Dermis blood vessel endothelial cell (primary cell): ENCODE measurements around the gene MED16. TPM values are rescaled to one million over a fixed set of nuclear protein-coding genes. Genes with fewer than 3 reads are reported as not detected.
"Not testable (repeated sequence)": the region's sequence is repeated elsewhere in the genome, so short reads cannot be mapped to it uniquely, and the experiment has no call there.

Source experiments
- DNase-seq: peaks from one replicate; pipeline ENCODE4 v3.0.0; 2010
- total RNA-seq: library from RNA; depleted of rRNA; stranded (reverse); fragments of >200 nt; gene quantifications from 2 replicates; pipeline ENCODE4 v1.2.3, GENCODE V29; 2014

The MED16 gene
- total RNA-seq, 1 donor from 2014 or later, result 40.5 TPM

DNA sequence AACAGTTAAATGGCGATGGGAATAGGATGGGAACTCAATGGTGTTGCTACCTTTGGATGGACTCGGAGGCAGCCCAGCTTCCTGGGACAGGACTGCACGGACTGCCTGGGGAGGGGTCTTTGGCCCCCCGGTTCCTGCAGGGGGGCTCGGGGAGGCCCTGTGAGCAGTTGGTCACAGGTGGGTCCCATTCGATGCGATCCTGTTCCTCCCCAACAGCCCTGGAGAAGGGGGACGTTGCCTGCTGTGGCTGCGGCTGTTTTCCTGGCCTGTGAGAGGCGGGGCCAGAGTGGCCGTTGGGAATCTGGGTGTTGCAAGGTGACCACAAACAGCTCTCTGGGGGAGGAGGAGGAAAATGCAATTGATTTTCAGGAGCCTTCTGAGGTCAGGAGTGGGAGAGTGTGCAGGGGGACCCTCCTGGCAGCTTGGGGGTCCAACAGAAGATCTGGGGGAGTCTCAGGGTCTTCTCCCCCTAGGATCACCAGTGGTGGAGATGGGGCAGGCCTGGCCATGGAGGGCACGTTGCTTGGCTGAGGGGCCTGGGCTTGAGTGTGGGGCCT, 69.3 kb downstream of the MED16 start:
- no peak for DNase-seq

DNA sequence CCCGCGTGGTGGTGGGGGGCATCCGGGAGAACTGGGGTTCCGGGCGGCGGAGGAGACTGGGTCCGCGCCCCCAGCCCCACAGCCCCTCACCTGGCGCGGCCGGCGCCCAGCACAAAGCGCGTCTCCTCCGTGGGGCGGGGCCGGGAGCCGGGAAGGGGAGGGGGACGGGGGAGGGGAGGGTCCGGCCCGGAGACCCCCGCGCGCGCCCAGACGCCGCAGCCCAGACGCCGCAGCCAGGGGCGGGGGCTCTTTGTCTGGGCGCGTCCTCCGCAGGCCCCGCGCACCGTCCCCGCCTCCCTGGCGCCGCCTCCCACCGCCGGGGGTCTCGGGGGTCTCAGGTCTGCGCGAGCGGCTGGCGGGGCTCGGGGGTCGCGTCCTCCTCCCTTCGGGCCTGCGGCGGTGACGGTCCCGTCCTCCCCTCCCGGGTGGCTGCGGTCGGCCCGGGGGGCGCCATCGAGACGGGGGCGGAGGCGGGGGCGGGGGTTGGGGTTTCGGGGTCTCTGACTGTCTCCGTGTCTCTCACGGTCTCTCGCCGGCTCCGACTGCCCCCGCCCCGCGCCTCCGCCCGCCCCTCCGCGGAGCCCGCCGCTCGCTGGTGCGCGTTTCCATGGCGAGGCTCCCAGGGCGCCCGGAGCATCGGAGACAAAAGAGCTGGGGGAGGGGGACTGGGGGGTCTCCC, 71.0 kb downstream of the MED16 start, which contains the start of gene PLPPR3:
Gene PLPPR3, minus strand, starts transcription at position 131 of the 679 bp plus-strand sequence. CDS start 396 bp downstream, outside the sequence.
- no peak for DNase-seq

DNA sequence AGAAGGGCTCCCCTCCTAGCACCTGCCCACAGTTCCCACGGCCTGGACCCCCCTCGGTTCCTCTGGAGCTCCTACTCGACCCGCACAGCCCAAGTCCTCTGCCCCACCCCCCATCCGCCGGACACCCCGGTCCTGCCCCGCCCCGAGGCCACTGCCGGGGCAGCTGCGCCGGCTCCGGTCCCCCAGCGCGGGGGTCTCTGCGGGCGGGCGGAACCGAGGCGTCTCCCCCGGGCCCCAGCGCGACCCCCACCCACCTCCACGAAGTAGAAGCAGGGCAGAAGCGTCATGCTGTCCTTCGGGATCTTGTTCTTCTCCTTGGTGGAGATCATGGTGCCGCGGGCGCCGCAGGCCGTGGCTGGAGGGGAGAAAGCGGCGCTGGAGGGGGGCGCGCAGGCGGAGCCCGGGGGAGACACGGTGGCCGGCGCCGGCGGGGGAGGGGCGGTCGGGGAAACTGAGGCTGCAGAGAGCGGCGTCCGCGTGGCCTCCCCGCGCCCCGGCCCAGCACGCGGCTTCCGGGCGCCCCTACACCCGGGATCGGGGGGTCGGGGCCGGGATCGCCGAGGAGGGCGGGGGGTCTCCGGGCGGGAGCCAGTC, 71.7 kb downstream of the MED16 start:
- no peak for DNase-seq

DNA sequence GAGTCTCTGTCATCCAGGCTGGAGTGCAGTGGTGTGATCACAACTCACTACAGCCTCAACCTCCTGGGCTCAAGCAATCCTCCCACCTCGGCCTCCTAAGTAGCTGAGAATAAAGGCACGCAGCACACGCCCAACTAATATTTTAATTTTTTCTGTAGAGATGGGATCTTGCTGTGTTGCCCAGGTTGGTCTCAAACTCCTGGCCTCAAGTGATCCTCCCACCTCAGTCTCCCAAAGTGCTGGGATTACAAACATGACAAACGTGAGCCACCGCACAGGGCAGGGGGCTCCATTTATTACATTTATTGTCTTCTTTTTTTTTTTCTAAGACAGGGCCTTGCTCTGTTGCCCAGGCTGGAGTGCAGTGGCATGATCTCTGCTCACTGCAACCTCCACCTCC, 72.8 kb downstream of the MED16 start:
- DNase-seq, result not testable (repeated sequence)

Other genes with a start within 250 kb of the MED16 start
- gene RNF126, start 230.0 kb downstream of the MED16 start, total RNA-seq, result 25.0 and 38.8 TPM in 2 replicates
- 7.1 and 8.8 TPM in 2 replicates for gene FSTL3, start 216.8 kb downstream of the MED16 start, total RNA-seq
- gene PRSS57, start 197.7 kb downstream of the MED16 start, total RNA-seq, result not detected in 2 replicates
- 56.3 and 109 TPM in 2 replicates for gene PALM, start 184.3 kb downstream of the MED16 start, total RNA-seq
- gene MISP, start 142.1 kb downstream of the MED16 start, total RNA-seq, result 0.05 TPM in 1 of 2 replicates, not detected in the other
- 123 and 212 TPM in 2 replicates for gene PTBP1, start 95.7 kb downstream of the MED16 start, total RNA-seq
- gene PLPPR3, start 71.2 kb downstream of the MED16 start, total RNA-seq, result under 0.01 TPM in 1 of 2 replicates, not detected in the other
- not detected in 2 replicates for gene AZU1, start 65.3 kb downstream of the MED16 start, total RNA-seq
- not detected in 2 replicates for gene PRTN3, start 52.2 kb downstream of the MED16 start, total RNA-seq
- not detected in 2 replicates for gene ELANE, start 40.9 kb downstream of the MED16 start, total RNA-seq
- 2.5 TPM in 1 of 2 replicates, not detected in the other for gene CFD, start 33.5 kb downstream of the MED16 start, total RNA-seq
- gene RNU6-9, start 297 bp upstream of the MED16 start, total RNA-seq, result not detected in 2 replicates
- gene R3HDM4, start 20.0 kb upstream of the MED16 start, total RNA-seq, result 36.9 and 47.0 TPM in 2 replicates
- gene KISS1R, start 24.1 kb upstream of the MED16 start, total RNA-seq, result not detected in 2 replicates
- 9.0 and 9.7 TPM in 2 replicates for gene ARID3A, start 32.8 kb upstream of the MED16 start, total RNA-seq
- 69.9 and 83.3 TPM in 2 replicates for gene WDR18, start 91.2 kb upstream of the MED16 start, total RNA-seq
- 0.28 and 1.0 TPM in 2 replicates for gene GRIN3B, start 107.2 kb upstream of the MED16 start, total RNA-seq
- 67.2 and 78.9 TPM in 2 replicates for gene TMEM259, start 127.9 kb upstream of the MED16 start, total RNA-seq
- gene RNU6-2, start 128.3 kb upstream of the MED16 start, total RNA-seq, result not detected in 2 replicates
- 108 and 253 TPM in 2 replicates for gene CNN2, start 133.4 kb upstream of the MED16 start, total RNA-seq
- gene ABCA7, start 146.9 kb upstream of the MED16 start, total RNA-seq, result 9.4 and 10.0 TPM in 2 replicates
- gene ARHGAP45, start 174.0 kb upstream of the MED16 start, total RNA-seq, result 40.3 and 55.5 TPM in 2 replicates
- 71.5 and 193 TPM in 2 replicates for gene POLR2E, start 202.2 kb upstream of the MED16 start, total RNA-seq
- gene GPX4, start 210.8 kb upstream of the MED16 start, total RNA-seq, result 281 and 591 TPM in 2 replicates